HG03439 (cell line): Measurements from ENCODE around the gene ZIC1.
A peak's percentile ranks its signal among the peaks of the same experiment; 100 is the strongest.

Experiments
- ATAC-seq: cut with Tn5 transposase; IDR thresholded peaks from one replicate; pipeline ENCODE4 v1.9.1; 2021; ENCODE audit warnings: mild to moderate bottlenecking, moderate library complexity; ENCODE audit not compliant: unreplicated experiment

ZIC1 gene

GRCh38 chr3:147409143-147410115 lies at the start of gene ZIC1:
TSS of gene ZIC1 (plus strand) at chr3:147409365. CDS start at chr3:147410113, 748 bp downstream.
- no peak for ATAC-seq

GRCh38 chr3:147360051-147360439 lies 49.1 kb upstream of the ZIC1 start:
- ATAC-seq, result no peak

GRCh38 chr3:147360646-147361453 lies 48.3 kb upstream of the ZIC1 start:
- ATAC-seq, result no peak

GRCh38 chr3:147361454-147362420 lies 47.4 kb upstream of the ZIC1 start:
- ATAC-seq, result peak; percentile 89

GRCh38 chr3:147364771-147365170 lies 44.4 kb upstream of the ZIC1 start:
- no peak for ATAC-seq

DNA sequence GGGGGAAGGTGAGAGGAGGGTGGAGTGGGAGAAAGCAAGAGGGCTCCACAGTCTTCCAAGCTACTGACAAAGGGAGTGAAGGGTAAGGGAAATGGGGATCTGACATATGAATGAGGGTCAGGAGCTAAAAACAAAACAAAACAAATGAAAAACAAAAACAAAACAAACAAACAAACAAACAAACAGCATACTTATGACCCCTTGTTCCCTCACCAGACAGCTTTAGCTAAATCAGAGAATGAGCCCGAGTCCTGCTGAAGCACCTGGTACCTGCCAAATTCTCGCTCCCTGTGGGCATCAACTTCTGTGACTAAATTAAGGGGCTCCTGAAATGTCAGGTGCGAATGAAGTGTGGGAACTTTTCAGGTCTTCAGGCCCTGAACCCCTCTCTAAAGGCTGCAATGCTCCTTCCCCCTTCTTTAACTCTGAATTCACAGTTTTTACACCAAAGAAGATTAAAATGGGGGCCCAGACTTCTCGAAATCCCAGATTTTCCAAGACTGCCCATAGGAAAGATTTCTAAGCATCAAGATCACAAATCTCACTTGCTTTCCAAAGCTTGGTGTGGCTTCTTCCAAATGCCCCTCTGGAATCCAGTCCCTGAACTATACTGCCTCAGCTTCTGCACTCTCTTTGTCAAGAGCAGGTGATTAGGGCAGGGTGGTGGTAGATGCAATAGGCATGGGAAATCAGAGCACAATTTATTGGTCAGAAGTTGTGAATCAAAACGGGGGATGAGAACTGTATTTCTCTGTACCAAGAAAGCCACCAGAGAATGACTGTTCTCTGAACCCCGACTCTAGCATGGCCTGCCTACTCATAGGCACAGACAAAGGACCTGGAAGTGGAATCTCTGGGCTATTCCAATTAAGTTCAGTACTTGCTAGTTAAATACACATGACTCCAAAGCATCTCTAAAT lies 43.7 kb upstream of the ZIC1 start:
- no peak for ATAC-seq

DNA sequence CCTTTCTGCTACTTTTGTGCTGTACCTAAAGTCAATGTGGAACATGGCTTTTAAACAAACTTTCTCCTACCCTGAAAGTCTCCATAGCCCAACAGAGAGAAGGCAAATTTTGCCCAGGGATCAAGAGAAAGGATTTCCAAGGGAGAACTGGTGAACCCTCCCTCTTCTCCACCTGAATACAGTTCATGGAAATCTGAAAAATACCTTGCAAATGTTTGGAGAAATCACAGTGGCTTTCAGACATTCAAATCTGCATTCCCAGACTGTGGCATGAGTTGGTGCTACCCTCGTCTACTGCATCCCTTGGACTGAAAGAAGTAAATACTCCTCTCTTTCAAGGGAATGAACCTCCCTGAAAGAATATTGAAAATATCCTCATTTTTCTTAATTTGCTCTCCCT lies 41.5 kb upstream of the ZIC1 start:
- ATAC-seq, result no peak

- ATAC-seq, result no peak
Observed at GRCh38 chr3:147368151-147368550, 41.0 kb upstream of the ZIC1 start.

GRCh38 chr3:147368561-147369221 lies 40.5 kb upstream of the ZIC1 start:
- ATAC-seq, result no peak

DNA sequence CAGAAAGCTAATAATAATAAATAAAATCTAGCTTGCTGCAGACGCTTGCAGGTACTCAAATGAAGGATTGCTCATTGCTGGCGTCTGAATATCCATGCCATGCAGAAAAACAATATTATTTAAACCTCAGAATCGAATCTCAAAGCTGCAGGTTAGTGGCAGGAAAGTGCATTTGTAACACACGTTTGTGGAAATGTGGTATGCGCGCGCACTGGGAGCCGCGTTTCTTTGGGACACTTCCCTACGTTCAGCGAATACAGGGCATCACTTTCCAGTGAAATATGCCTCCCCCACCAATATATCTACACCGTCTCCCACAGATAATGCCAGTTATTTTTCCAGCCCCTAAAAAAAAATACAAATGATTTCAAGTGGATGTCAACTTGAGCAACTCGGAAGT lies 39.9 kb upstream of the ZIC1 start:
- ATAC-seq, result no peak

DNA sequence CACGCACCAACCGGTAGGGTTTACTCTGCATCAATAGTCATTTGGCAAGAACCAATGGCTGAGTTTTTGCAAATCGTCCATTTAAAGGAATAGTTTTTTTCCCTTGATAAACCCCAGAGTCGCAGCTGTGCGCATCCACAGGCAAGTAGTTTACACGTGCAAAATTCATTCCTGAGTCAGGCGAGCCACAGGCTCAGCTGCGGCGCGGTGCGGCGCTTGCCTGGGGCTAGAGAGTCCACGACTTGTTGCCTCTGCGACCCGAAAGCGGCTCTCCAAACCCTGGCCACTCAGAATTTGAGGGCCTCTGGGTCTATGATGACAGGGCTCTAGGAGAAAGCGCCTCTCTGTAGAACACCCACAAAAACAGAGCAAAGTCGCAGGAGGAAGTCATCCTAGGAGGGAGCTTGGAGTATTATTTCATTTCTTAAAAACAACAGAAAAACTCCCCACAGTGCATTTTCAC lies 39.5 kb upstream of the ZIC1 start:
- no peak for ATAC-seq

- ATAC-seq, result no peak
Observed at GRCh38 chr3:147370349-147370748, 38.8 kb upstream of the ZIC1 start.

- ATAC-seq, result no peak
Observed at GRCh38 chr3:147371140-147371539, 38.0 kb upstream of the ZIC1 start.

DNA sequence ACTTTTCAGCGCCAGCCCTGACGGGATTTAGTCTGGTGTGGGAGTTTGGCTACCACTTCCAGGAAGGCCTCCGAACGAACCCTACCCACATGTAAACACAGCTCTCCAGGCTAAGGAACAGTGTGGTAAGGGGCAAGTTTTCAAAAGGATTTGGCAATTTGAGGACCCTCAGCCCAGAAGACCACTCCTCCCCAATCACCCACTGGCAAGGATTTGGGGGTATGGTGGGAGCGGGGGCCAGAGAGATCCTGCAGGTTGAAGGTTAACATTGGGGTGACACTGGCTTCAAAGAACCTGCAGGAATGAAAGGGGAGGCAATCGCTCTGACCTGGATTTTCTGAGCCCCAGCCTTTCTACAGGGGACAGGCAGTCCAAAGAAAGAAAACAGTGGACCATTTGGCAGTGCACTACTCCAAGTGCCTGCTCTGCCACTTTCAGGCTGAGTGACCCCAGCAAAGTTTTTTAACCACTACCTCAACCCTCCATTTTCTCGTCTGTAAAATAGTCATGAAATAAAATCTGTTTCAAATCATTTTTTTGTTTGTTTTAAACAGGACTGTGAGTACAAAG lies 37.3 kb upstream of the ZIC1 start:
- no peak for ATAC-seq

GRCh38 chr3:147372525-147373027 lies 36.6 kb upstream of the ZIC1 start:
- no peak for ATAC-seq

DNA sequence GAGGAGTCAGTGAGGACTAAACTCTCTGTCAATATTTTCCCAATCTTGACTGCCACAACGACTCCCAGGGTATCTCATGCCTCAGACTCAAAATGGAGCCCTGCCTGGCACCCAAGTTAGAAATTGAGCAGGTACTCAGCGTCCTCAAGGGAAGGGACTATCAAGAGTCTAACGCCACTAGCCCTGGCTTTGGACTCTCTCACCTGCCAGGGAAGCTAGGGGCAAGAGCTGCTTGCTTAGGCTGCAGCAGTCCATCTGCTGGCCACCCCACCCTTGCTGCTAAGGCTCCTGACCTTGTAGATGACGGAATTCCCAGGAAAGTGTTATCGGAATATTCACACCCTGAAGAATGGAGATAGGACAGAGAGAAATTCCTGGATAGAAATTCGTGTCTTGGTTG lies 35.9 kb upstream of the ZIC1 start:
- ATAC-seq, result no peak

DNA sequence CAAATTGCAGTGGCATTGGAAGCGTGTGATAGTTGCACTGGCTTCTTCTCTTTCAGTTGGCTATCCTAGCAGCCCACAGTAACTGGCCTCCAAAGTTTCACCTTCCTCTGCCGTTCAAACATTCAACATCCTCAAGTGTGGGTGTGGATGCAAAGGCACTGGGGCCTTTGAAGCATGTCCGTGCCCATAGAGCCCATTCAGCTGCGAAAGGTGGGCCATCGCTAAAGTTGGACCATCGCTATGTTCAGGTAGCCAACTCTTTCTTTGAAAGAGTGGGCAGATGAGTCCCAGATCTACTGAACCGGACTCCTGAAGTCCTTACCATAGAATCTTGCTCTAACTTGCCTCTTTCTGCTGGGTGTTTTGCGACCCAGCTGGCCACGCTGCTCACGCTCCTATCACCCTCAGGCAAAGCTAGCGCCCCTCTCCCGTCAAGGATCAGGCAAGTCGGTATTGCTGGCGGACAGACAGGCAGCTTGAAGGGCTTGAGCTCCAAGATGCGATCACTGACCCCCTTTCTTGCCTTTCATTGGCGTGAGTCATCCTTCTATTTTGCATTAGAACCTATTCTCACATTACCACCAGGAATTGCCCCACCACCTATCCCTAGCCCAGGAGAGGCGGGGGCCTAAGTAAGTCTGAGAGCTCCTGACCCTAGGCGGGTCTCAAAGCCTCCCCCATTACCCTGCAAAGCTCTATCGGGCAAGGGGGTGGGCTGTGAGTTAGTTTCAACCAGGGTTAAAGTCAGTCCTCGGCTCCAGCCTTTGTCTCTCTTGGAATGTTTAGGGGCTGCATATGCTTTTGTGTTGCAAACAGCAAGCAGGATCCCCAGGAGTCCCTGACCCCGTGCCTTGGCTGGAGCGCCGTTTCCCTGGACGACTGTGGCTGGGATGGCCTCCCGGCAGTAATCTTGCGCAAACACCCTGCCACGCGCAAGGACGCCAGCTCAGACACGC lies 31.5 kb upstream of the ZIC1 start:
- no peak for ATAC-seq
